IMR-90 (cell line): ENCODE results near the gene PDZD2.

Source experiments
- CTCF ChIP-seq: conservative IDR thresholded peaks from 2 replicates; pipeline ENCODE4 v1.5.1; 2012; ENCODE audit warnings: mild to moderate bottlenecking, low read depth, low read length, improper control_type of control experiment
- MXI1 ChIP-seq: IDR thresholded peaks from 2 replicates; pipeline ENCODE4 v1.6.1; 2012; ENCODE audit warnings: low read depth, mild to moderate bottlenecking, low read length, moderate library complexity, borderline replicate concordance
- POLR2A ChIP-seq: IDR thresholded peaks from 2 replicates; pipeline ENCODE4 v1.6.1; 2012; ENCODE audit warnings: mild to moderate bottlenecking, low read depth, low read length

GRCh38 chr5:32083981-32084430, 445.1 kb downstream of the PDZD2 start:
- no peak for TF ChIP-seq CTCF
- TF ChIP-seq POLR2A: no peak
- no peak for TF ChIP-seq MXI1
